H1 (cell line): Measurements from ENCODE around the gene HRH1. TPM values are rescaled to one million over a fixed set of nuclear protein-coding genes. Genes with fewer than 3 reads are reported as not detected.

Experiments used
- CTCF ChIA-PET: fragments of 300-600 bp; sonication (Branson Sonifier 250); formaldehyde crosslinking; loops from one replicate; lab custom pipeline; 2021; ENCODE audit not compliant: partially characterized antibody; lab: Charles Lee
- POLR2A ChIA-PET: fragments of 300-600 bp; sonication (Branson Sonifier 250); formaldehyde crosslinking; loops from one replicate; lab custom pipeline; 2021; ENCODE audit warnings: inconsistent platforms; ENCODE audit not compliant: partially characterized antibody; lab: Charles Lee
- DNase-seq, 2 experiments: peaks; one replicate each; pipeline versions ENCODE4 v3.0.0 to v3.0.0-alpha.2; 2010 to 2022; ENCODE audit warnings: low spot score in 2 of 2, low read depth in 1 of 2, mixed read lengths in 1 of 2
- FAIRE-seq: peaks from 2 replicates; lab custom pipeline; 2011; peaks lifted over from hg19 to GRCh38; lab: Jason Lieb, UNC
- H2AFZ ChIP-seq: 2 replicates; pipeline ENCODE4 v1.8.1; 2012; ENCODE audit warnings: low read length, inconsistent platforms
- H2AK5ac ChIP-seq: 2 replicates; pipeline ENCODE4 v1.6.1; 2013; ENCODE audit warnings: low read depth, low read length
- H2BK120ac ChIP-seq: replicated peaks from 2 replicates; pipeline ENCODE3; 2013; ENCODE audit warnings: low read depth, low read length, inconsistent platforms
- H2BK12ac ChIP-seq: 2 replicates; pipeline ENCODE4 v1.6.1; 2013; ENCODE audit warnings: low read depth, low read length
- H2BK15ac ChIP-seq: 2 replicates; pipeline ENCODE4 v1.6.1; 2013; ENCODE audit warnings: low read length
- H2BK20ac ChIP-seq: 2 replicates; pipeline ENCODE4 v1.6.1; 2013; ENCODE audit warnings: low read length
- H2BK5ac ChIP-seq: 2 replicates; pipeline ENCODE4 v1.6.1; 2013; ENCODE audit warnings: low read depth, low read length
- H3K14ac ChIP-seq: 2 replicates; pipeline ENCODE4 v1.6.1; 2013; ENCODE audit warnings: inconsistent platforms; ENCODE audit not compliant: insufficient read length
- H3K18ac ChIP-seq: 2 replicates; pipeline ENCODE4 v1.6.1; 2013; ENCODE audit warnings: low read length; ENCODE audit errors: extremely low read depth
- H3K23ac ChIP-seq: 2 replicates; pipeline ENCODE4 v1.6.1; 2013; ENCODE audit warnings: inconsistent platforms; ENCODE audit not compliant: insufficient read length
- H3K23me2 ChIP-seq: 2 replicates; pipeline ENCODE4 v1.6.1; 2013; ENCODE audit warnings: low read depth, low read length
- H3K27ac ChIP-seq: 2 replicates; pipeline ENCODE4 v1.6.1; 2011; ENCODE audit warnings: low read depth, low read length, inconsistent platforms
- H3K27me3 ChIP-seq, 4 experiments: replicated peaks in 1 of 4; 1 replicate in 1 of 4; 2 replicates in 3 of 4; pipeline versions ENCODE4 v1.6.1 to v1.8.1; 2011 to 2013; ENCODE audit warnings: low read length in 3 of 4, mild to moderate bottlenecking in 3 of 4, inconsistent platforms in 2 of 4, mixed read lengths in 2 of 4, moderate library complexity in 1 of 4; ENCODE audit not compliant: control insufficient read depth in 3 of 4, insufficient read depth in 3 of 4; ENCODE audit errors: extremely low read depth in 1 of 4
- H3K36me3 ChIP-seq, 4 experiments: 2 replicates each; pipeline versions ENCODE4 v1.6.1 to v1.8.1; 2011 to 2013; ENCODE audit warnings: mild to moderate bottlenecking in 4 of 4, low read length in 3 of 4, moderate library complexity in 2 of 4, control low read depth in 1 of 4, inconsistent platforms in 1 of 4; ENCODE audit not compliant: insufficient read depth in 4 of 4, control insufficient read depth in 2 of 4
- H3K4ac ChIP-seq: replicated peaks from 2 replicates; pipeline ENCODE3; 2013; ENCODE audit warnings: low read length, low read depth, mixed read lengths, inconsistent platforms; ENCODE audit not compliant: insufficient read length
- H3K4me1 ChIP-seq, 4 experiments: replicated peaks in 1 of 4; 1 replicate in 1 of 4; 2 replicates in 3 of 4; pipeline versions ENCODE4 v1.6.1 to v1.8.1; 2011 to 2013; ENCODE audit warnings: low read length in 3 of 4, inconsistent platforms in 2 of 4, mixed read lengths in 1 of 4; ENCODE audit not compliant: insufficient read depth in 4 of 4, control insufficient read depth in 3 of 4
- H3K4me2 ChIP-seq, 2 experiments: 2 replicates each; pipeline versions ENCODE4 v1.6.1 to v1.8.1; 2011 to 2013; ENCODE audit warnings: low read depth in 2 of 2, low read length in 2 of 2, control low read depth in 1 of 2, inconsistent platforms in 1 of 2, mild to moderate bottlenecking in 1 of 2; ENCODE audit not compliant: insufficient read depth in 1 of 2
- H3K4me3 ChIP-seq, 4 experiments: fragments of 200-600, 300-600 bp in 1 of 4; sonication (generic), shearing (Covaris generic), sonication (Bioruptor Twin) in 1 of 4; 2 replicates each; pipeline versions ENCODE4 v1.5.1 to v1.8.1; 2011 to 2016; ENCODE audit warnings: low read length in 4 of 4, low read depth in 3 of 4, control low read depth in 2 of 4, inconsistent platforms in 2 of 4, mild to moderate bottlenecking in 2 of 4, mixed read lengths in 1 of 4, moderate library complexity in 1 of 4; ENCODE audit not compliant: insufficient read depth in 2 of 4; ENCODE audit errors: extremely low read depth in 1 of 4
- H3K56ac ChIP-seq: replicated peaks from 2 replicates; pipeline ENCODE3; 2013; ENCODE audit warnings: low read depth, mild to moderate bottlenecking, mixed read lengths, low read length, inconsistent platforms; ENCODE audit not compliant: insufficient read length
- H3K79me1 ChIP-seq: 2 replicates; pipeline ENCODE4 v1.6.1; 2013; ENCODE audit warnings: low read depth, low read length, control low read depth
- H3K79me2 ChIP-seq, 2 experiments: 2 replicates each; pipeline versions ENCODE4 v1.6.1 to v1.8.1; 2012 to 2013; ENCODE audit warnings: low read length in 2 of 2, mild to moderate bottlenecking in 2 of 2, inconsistent platforms in 1 of 2; ENCODE audit not compliant: insufficient read depth in 2 of 2, control insufficient read depth in 1 of 2
- H3K9ac ChIP-seq, 4 experiments: replicated peaks in 1 of 4; 1 replicate in 1 of 4; 2 replicates in 3 of 4; pipeline versions ENCODE4 v1.6.1 to v1.8.1; 2011 to 2013; ENCODE audit warnings: low read depth in 3 of 4, low read length in 3 of 4, control low read depth in 2 of 4, mild to moderate bottlenecking in 2 of 4, moderate library complexity in 2 of 4, inconsistent platforms in 1 of 4; ENCODE audit errors: extremely low read depth in 1 of 4
- H3K9me3 ChIP-seq, 2 experiments: 2 replicates each; pipeline versions ENCODE4 v1.6.1 to v1.8.1; 2012 to 2013; ENCODE audit warnings: mild to moderate bottlenecking in 2 of 2, moderate library complexity in 2 of 2, control low read depth in 1 of 2, inconsistent platforms in 1 of 2, low read depth in 1 of 2, low read length in 1 of 2, mixed read lengths in 1 of 2; ENCODE audit not compliant: insufficient read depth in 2 of 2
- H4K20me1 ChIP-seq, 2 experiments: replicated peaks in 1 of 2; 2 replicates each; pipeline versions ENCODE3 to v1.8.1; 2011 to 2013; ENCODE audit warnings: inconsistent platforms in 2 of 2, low read length in 2 of 2, mild to moderate bottlenecking in 1 of 2; ENCODE audit not compliant: insufficient read depth in 2 of 2, control insufficient read depth in 1 of 2
- H4K5ac ChIP-seq: 2 replicates; pipeline ENCODE4 v1.6.1; 2013; ENCODE audit warnings: low read length, low read depth, mixed read lengths, inconsistent platforms; ENCODE audit not compliant: insufficient read length
- H4K8ac ChIP-seq: 2 replicates; pipeline ENCODE4 v1.8.0; 2013; ENCODE audit warnings: mild to moderate bottlenecking, moderate library complexity, low read length, inconsistent platforms; ENCODE audit not compliant: insufficient read depth; ENCODE audit errors: extremely low read depth
- H4K91ac ChIP-seq: replicated peaks from 2 replicates; pipeline ENCODE3; 2013; ENCODE audit warnings: low read length, mixed read lengths, inconsistent platforms; ENCODE audit not compliant: insufficient read length
- BACH1 ChIP-seq: IDR thresholded peaks from 2 replicates; pipeline ENCODE4 v1.6.1; 2012; ENCODE audit warnings: low read length, improper control_type of control experiment
- CHD2 ChIP-seq: IDR thresholded peaks from 2 replicates; pipeline ENCODE4 v1.6.1; 2012; ENCODE audit warnings: low read length, improper control_type of control experiment
- HDAC2 ChIP-seq, 2 experiments: fragments of 300-600 bp in 1 of 2; sonication (generic) in 1 of 2; IDR thresholded peaks; 2 replicates each; pipeline ENCODE4 v1.6.1; 2011 to 2012; ENCODE audit warnings: low read depth in 2 of 2, low read length in 2 of 2, mild to moderate bottlenecking in 2 of 2, moderate library complexity in 2 of 2, borderline replicate concordance in 1 of 2, inconsistent platforms in 1 of 2
- NRF1 ChIP-seq: IDR thresholded peaks from 2 replicates; pipeline ENCODE4 v1.6.1; 2011; ENCODE audit warnings: mild to moderate bottlenecking, low read depth, low read length, improper control_type of control experiment
- RNF2 ChIP-seq: fragments of 200-900, 300-1000 bp; sonication (generic); IDR thresholded peaks from 2 replicates; pipeline ENCODE4 v1.7.1; 2016; ENCODE audit warnings: borderline replicate concordance, low read depth, mild to moderate bottlenecking, antibody characterized with exemption, low read length; ENCODE audit not compliant: poor library complexity, severe bottlenecking; ENCODE audit errors: missing control alignments
- TAF7 ChIP-seq: optimal IDR thresholded peaks from 2 replicates; pipeline ENCODE3; 2011; ENCODE audit warnings: low read depth, mild to moderate bottlenecking, inconsistent platforms, low read length, moderate library complexity, borderline replicate concordance
- TBP ChIP-seq: IDR thresholded peaks from 2 replicates; pipeline ENCODE4 v1.6.1; 2011; ENCODE audit warnings: low read depth, low read length, improper control_type of control experiment
- TEAD4 ChIP-seq: IDR thresholded peaks from 2 replicates; pipeline ENCODE4 v1.6.1; 2012; ENCODE audit warnings: low read depth, low read length, inconsistent platforms, mixed read lengths
- WGBS, 2 experiments: shearing (Covaris generic) in 1 of 2; methylation state at CpG; one replicate each; pipeline versions ENCODE4 v1.1.6 to v1.1.7; 2013 to 2015; ENCODE audit warnings: low lambda C conversion rate in 2 of 2, mixed read lengths in 2 of 2, inconsistent platforms in 1 of 2, low coverage in 1 of 2, missing lambda C conversion rate in 1 of 2; ENCODE audit not compliant: insufficient replicate concordance in 2 of 2, insufficient coverage in 1 of 2, insufficient read length in 1 of 2; ENCODE audit errors: extremely low coverage in 1 of 2, missing lambda C conversion rate in 1 of 2; 5-methylcytosine and 5-hydroxymethylcytosine counted together
- polyA plus RNA-seq, 7 experiments: library from polyadenylated mRNA; depleted of rRNA in 3 of 7; stranded (reverse) in 5 of 7; unstranded in 2 of 7; fragments of >200 nt in 5 of 7; fragments of 200-250 nt in 2 of 7; gene quantifications; 1 replicate in 5 of 7; 2 replicates in 1 of 7; 4 replicates in 1 of 7; pipeline versions ENCODE4 v1.2.1 to v1.2.3, GENCODE V29; 2011 to 2013; ENCODE audit warnings: missing spikeins in 2 of 7, mixed read lengths in 2 of 7
- total RNA-seq: library from RNA; stranded (reverse); fragmentation: NEBNext Ultra II Directional; extraction: Animal tissue kit (Norgen Biotek cat#: 25700); gene quantifications from 2 replicates; pipeline ENCODE4 v1.2.1, GENCODE V29; 2021

HRH1 gene
- total and polyA plus RNA-seq, 2 of the 8 experiments (the other 6 are each of a cell fraction or from before 2014, with no cell fraction given), result 0.11 TPM; not detected in 1

DNA sequence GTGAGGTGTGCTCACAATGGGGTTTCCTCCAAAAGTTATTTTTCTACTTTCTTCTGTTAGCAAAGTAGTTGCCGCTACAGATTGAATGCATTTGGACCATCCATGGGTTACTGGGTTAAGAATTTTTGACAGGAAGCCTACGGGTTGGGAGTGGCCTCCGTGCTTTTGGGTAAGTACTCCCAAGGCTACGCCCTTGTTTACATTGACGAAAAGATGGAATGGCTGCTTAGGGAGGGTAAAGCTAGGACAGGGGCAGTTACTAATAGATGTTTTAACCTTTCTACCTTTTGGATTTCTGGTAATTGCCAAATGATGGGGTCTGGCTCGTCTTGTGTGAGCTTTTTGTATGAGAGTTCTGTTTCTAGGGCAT, 97.5 kb downstream of the HRH1 start:
- no peak overlapping the region for H2BK120ac ChIP-seq
- 83% methylated on average over 6 of the region's 6 CpGs; no CpG with 5 or more reads in 1 of the 2 experiments for WGBS, 2 experiments
- no peak overlapping the region for H3K9ac ChIP-seq
- H3K27ac ChIP-seq, result no peak overlapping the region
- no peak for DNase-seq
- no peak overlapping the region for H3K14ac ChIP-seq
- H2BK15ac ChIP-seq, result no peak overlapping the region
- no peak overlapping the region for H3K56ac ChIP-seq
- H4K5ac ChIP-seq, result no peak overlapping the region
- H4K91ac ChIP-seq, result no peak overlapping the region
- no peak overlapping the region for H4K8ac ChIP-seq
- H3K36me3 ChIP-seq, result no peaks in the 10 kb centered on the region
- ChIA-PET POLR2A (no interaction called here), CTCF (interaction anchor here (1.2 to 3.7 kb wide), 2 partner anchors 14 to 20 kb away, joined by 3 to 17 read pairs; partner anchors contain the start of gene ATG7)
- no peak overlapping the region for H2AK5ac ChIP-seq
- no peaks in the 10 kb centered on the region for H3K9me3 ChIP-seq
- FAIRE-seq, result no peak
- no peak overlapping the region for H3K23ac ChIP-seq
- no peak overlapping the region for H3K4ac ChIP-seq
- no peak overlapping the region for H2BK5ac ChIP-seq
- no peak overlapping the region for H3K4me2 ChIP-seq
- no peaks in the 10 kb centered on the region for H3K4me1 ChIP-seq
- H2BK20ac ChIP-seq, result no peak overlapping the region
- H3K79me1 ChIP-seq, result no peaks in the 10 kb centered on the region
- no peak overlapping the region for H3K18ac ChIP-seq
- H2AFZ ChIP-seq, result no peak overlapping the region
- no peaks in the 10 kb centered on the region; a peak in 1 of 7 replicates for H3K27me3 ChIP-seq
- H4K20me1 ChIP-seq, result no peaks in the 10 kb centered on the region
- H3K4me3 ChIP-seq, result no peak overlapping the region
- H3K79me2 ChIP-seq, result no peaks in the 10 kb centered on the region
- TF ChIP-seq CHD2, result no peak
- no peak for TF ChIP-seq TEAD4
- TF ChIP-seq TBP, result no peak
- no peak for TF ChIP-seq RNF2
- no peak for TF ChIP-seq NRF1
- no peak for TF ChIP-seq HDAC2 (IDR thresholded peaks at IDR 0.05; ENCODE audit: borderline replicate concordance in 1 of 2, low read depth in 2 of 2, low read length in 2 of 2)
- no peak for TF ChIP-seq TAF7
- no peak for TF ChIP-seq BACH1
- no peak overlapping the region for H2BK12ac ChIP-seq
- H3K23me2 ChIP-seq, result no peaks in the 10 kb centered on the region
